ENCODE measurements around the gene MAT1A. TPM values are rescaled to one million over a fixed set of nuclear protein-coding genes. Genes with fewer than 3 reads are reported as not detected.

Gene MAT1A
- total and polyA plus RNA-seq, 2 of the 13 experiments (the other 11 are each of a cell fraction or from before 2014, with no cell fraction given): 57.1 to 76.9 TPM

DNA sequence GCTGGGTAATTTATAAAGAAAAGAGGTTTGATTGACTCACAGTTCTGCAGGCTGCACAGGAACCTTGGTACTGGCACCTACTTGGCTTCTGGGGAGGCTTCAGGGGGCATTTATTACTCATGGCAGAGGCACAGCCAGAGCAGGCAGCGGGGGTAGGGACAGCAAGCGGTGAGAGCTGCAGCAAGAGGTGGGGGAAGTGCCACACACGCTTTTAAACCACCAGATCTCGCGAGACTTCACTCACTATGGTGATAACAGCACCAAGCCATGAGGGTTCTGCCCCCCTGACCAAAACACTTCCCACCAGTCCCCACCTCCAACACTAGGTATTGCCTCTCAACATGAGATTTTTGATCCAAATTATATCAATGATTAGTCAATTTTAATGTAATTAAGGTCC, 24.1 kb upstream of the MAT1A start:
- ChIA-PET POLR2A (no interaction called here), CTCF (ENCODE audit: low intra/inter-chr PET ratio, low total read pairs) (no interaction called here)
- FAIRE-seq (no peak), DNase-seq (ENCODE audit: low spot score) (no peak), ATAC-seq (no peak)
- BruUV-seq (replicated peaks): no TSS peak
- Histone ChIP-seq H3K27ac (ENCODE audit: extremely low read length, insufficient read depth, low read length) (no peak overlapping the region), H3K9ac (ENCODE audit: insufficient read depth, low read depth, low read length) (no peak overlapping the region), H2AFZ (ENCODE audit: low read length) (no peak overlapping the region), H3K36me3 (replicated peaks in 1 of 2; ENCODE audit: control insufficient read depth in 1 of 2, insufficient read depth in 2 of 2, low read length in 2 of 2) (no peaks in the 10 kb centered on the region), H3K4me1 (ENCODE audit: insufficient read depth, low read length) (no peaks in the 10 kb centered on the region), H3K4me2 (ENCODE audit: low read depth, low read length) (no peak overlapping the region), H3K79me2 (ENCODE audit: insufficient read depth, low read length) (no peaks in the 10 kb centered on the region), H3K9me3 (ENCODE audit: low read length) (no peaks in the 10 kb centered on the region), H3K4me3 (replicated peaks in 1 of 3; ENCODE audit: insufficient read depth in 1 of 3, low read depth in 2 of 3, low read length in 3 of 3) (no peak overlapping the region), H3K27me3 (ENCODE audit: control insufficient read depth in 1 of 2, insufficient read depth in 2 of 2, low read length in 2 of 2) (no peaks in the 10 kb centered on the region), H4K20me1 (ENCODE audit: insufficient read depth, low read length) (no peaks in the 10 kb centered on the region)
- 68% methylated on average over 5 of the region's 5 CpGs for WGBS (ENCODE audit: low lambda C conversion rate)
- TF ChIP-seq AHR (CRISPR knock-in tag; IDR thresholded peaks at IDR 0.05): no peak
- no peak for TF ChIP-seq MYNN (CRISPR knock-in tag; IDR thresholded peaks at IDR 0.05; ENCODE audit: low read depth)
- no peak for TF ChIP-seq CCAR2 (optimal IDR thresholded peaks at IDR 0.05; ENCODE audit: low read depth, low read length)
- no peak for TF ChIP-seq NFIC (IDR thresholded peaks at IDR 0.05; ENCODE audit: low read length)
- TF ChIP-seq CREM (IDR thresholded peaks at IDR 0.05): no peak
- TF ChIP-seq CREM (CRISPR knock-in tag; IDR thresholded peaks at IDR 0.05): no peak
- TF ChIP-seq, protein P1, sequence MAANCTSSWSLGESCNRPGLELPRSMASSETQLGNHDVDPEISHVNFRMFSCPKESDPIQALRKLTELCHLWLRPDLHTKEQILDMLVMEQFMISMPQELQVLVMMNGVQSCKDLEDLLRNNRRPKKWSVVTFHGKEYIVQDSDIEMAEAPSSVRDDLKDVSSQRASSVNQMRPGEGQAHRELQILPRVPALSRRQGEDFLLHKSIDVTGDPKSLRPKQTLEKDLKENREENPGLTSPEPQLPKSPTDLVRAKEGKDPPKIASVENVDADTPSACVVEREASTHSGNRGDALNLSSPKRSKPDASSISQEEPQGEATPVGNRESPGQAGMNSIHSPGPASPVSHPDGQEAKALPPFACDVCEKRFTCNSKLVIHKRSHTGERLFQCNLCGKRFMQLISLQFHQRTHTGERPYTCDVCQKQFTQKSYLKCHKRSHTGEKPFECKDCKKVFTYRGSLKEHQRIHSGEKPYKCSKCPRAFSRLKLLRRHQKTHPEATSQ (CRISPR knock-in tag; IDR thresholded peaks at IDR 0.05; ENCODE audit: borderline replicate concordance): no peak
- TF ChIP-seq, protein P2, sequence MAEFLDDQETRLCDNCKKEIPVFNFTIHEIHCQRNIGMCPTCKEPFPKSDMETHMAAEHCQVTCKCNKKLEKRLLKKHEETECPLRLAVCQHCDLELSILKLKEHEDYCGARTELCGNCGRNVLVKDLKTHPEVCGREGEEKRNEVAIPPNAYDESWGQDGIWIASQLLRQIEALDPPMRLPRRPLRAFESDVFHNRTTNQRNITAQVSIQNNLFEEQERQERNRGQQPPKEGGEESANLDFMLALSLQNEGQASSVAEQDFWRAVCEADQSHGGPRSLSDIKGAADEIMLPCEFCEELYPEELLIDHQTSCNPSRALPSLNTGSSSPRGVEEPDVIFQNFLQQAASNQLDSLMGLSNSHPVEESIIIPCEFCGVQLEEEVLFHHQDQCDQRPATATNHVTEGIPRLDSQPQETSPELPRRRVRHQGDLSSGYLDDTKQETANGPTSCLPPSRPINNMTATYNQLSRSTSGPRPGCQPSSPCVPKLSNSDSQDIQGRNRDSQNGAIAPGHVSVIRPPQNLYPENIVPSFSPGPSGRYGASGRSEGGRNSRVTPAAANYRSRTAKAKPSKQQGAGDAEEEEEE (CRISPR knock-in tag; IDR thresholded peaks at IDR 0.05; ENCODE audit: borderline replicate concordance): no peak
- TF ChIP-seq, protein P3, sequence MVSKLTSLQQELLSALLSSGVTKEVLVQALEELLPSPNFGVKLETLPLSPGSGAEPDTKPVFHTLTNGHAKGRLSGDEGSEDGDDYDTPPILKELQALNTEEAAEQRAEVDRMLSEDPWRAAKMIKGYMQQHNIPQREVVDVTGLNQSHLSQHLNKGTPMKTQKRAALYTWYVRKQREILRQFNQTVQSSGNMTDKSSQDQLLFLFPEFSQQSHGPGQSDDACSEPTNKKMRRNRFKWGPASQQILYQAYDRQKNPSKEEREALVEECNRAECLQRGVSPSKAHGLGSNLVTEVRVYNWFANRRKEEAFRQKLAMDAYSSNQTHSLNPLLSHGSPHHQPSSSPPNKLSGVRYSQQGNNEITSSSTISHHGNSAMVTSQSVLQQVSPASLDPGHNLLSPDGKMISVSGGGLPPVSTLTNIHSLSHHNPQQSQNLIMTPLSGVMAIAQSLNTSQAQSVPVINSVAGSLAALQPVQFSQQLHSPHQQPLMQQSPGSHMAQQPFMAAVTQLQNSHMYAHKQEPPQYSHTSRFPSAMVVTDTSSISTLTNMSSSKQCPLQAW (CRISPR knock-in tag; IDR thresholded peaks at IDR 0.05): no peak
- no peak for TF ChIP-seq HNF4A (CRISPR knock-in tag; IDR thresholded peaks at IDR 0.05)
- no peak for TF ChIP-seq MED13 (CRISPR knock-in tag; IDR thresholded peaks at IDR 0.05)
- no peak for TF ChIP-seq ZNF136 (CRISPR knock-in tag; IDR thresholded peaks at IDR 0.05; ENCODE audit: low read depth)
- no peak for TF ChIP-seq SMARCE1 (IDR thresholded peaks at IDR 0.05; ENCODE audit: borderline replicate concordance)
- no peak for TF ChIP-seq ZFYVE20 (CRISPR knock-in tag; IDR thresholded peaks at IDR 0.05; ENCODE audit: borderline replicate concordance, low read depth)
- no peak for TF ChIP-seq ZFAT (CRISPR knock-in tag; conservative IDR thresholded peaks at IDR 0.05)
- TF ChIP-seq, protein P4, sequence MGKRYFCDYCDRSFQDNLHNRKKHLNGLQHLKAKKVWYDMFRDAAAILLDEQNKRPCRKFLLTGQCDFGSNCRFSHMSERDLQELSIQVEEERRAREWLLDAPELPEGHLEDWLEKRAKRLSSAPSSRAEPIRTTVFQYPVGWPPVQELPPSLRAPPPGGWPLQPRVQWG (CRISPR knock-in tag; IDR thresholded peaks at IDR 0.05; ENCODE audit: borderline replicate concordance, low read depth): no peak
- no peak for TF ChIP-seq DDIT3 (CRISPR knock-in tag; IDR thresholded peaks at IDR 0.05)
- no peak for TF ChIP-seq ZNF225 (CRISPR knock-in tag; IDR thresholded peaks at IDR 0.05)
- no peak for TF ChIP-seq ZNF782 (CRISPR knock-in tag; IDR thresholded peaks at IDR 0.05; ENCODE audit: borderline replicate concordance)
- TF ChIP-seq ZNF570 (CRISPR knock-in tag; IDR thresholded peaks at IDR 0.05; ENCODE audit: borderline replicate concordance): no peak
- TF ChIP-seq SNAI1 (CRISPR knock-in tag; IDR thresholded peaks at IDR 0.05; ENCODE audit: borderline replicate concordance): no peak
- intact Hi-C loops (cut with micrococcal nuclease; ENCODE audit: unreplicated experiment): no loop called here
- in situ Hi-C loops (cut with HindIII; ENCODE audit: extremely low pct_ligation_motif_present, low pct_unique_long_range_greater_than_20kb): no loop called here

All from HepG2 (cell line).